Measurements from ENCODE around the gene FHL2.

DNA sequence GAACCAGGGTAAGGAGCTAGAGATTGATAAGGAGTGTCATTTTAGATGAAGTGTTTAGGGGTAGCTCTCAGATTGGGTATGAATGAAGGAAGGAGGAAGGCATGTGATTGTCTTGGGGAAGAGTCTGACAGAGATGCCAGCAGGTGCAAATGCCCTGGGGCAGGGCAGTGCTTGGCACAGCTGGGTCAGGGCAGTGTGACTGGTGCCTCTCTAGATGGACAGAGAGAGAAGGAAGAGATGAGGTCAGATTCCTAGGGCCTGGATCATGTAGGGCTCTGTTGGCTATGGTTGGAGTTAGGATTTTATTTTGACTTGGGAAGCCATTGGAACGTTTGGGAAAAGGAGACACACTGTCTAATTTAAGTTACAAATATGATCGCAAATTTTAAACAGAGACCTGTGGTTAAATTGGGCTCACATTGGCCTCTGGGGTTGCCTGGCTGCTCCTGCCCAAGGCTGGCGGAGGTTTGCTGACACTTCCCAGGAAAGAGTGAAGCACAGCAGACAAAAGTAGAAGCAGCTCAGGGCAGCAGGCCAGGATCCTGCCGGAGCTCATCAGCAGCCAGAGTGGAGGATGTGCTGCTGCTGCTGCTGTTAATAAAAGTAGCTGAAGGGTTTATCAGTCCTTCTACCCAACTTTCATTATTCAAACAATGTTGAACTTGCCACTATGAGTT is 32.7 kb upstream of the FHL2 start:
- TF ChIP-seq, protein P1, sequence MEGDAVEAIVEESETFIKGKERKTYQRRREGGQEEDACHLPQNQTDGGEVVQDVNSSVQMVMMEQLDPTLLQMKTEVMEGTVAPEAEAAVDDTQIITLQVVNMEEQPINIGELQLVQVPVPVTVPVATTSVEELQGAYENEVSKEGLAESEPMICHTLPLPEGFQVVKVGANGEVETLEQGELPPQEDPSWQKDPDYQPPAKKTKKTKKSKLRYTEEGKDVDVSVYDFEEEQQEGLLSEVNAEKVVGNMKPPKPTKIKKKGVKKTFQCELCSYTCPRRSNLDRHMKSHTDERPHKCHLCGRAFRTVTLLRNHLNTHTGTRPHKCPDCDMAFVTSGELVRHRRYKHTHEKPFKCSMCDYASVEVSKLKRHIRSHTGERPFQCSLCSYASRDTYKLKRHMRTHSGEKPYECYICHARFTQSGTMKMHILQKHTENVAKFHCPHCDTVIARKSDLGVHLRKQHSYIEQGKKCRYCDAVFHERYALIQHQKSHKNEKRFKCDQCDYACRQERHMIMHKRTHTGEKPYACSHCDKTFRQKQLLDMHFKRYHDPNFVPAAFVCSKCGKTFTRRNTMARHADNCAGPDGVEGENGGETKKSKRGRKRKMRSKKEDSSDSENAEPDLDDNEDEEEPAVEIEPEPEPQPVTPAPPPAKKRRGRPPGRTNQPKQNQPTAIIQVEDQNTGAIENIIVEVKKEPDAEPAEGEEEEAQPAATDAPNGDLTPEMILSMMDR (IDR thresholded peaks at IDR 0.05), result no peak
- no peak for TF ChIP-seq POLR2A (IDR thresholded peaks at IDR 0.05)
